ENCODE data around the gene CELSR3. TPM values are rescaled to one million over a fixed set of nuclear protein-coding genes. Genes with fewer than 3 reads are reported as not detected.
A peak's percentile ranks its signal among the peaks of the same experiment; 100 is the strongest.

CELSR3 gene
- polyA plus RNA-seq, 1 experiment: 0.55 TPM

GRCh38 chr3:48680811-48681540, 18.3 kb upstream of the CELSR3 start:
- POLR2A ChIA-PET: no interaction called here
- no peak for DNase-seq (ENCODE audit: low read depth, low spot score)
- H3K27ac ChIP-seq (ENCODE audit: low read depth, low read length): no peak overlapping the region
- no peak overlapping the region for H3K4me3 ChIP-seq (ENCODE audit: low read depth, low read length)
- TF ChIP-seq CTCF (IDR thresholded peaks at IDR 0.05; ENCODE audit: low read depth, low read length): no peak
- H3K9me3 ChIP-seq (ENCODE audit: control insufficient read depth, insufficient read depth, low read length): no peaks in the 10 kb centered on the region
- CTCF ChIA-PET: interaction anchor here (0.8 kb wide), 1 partner anchor 17 kb away, joined by 4 read pairs; no protein-coding TSS in a partner anchor
- no peaks in the 10 kb centered on the region for H3K27me3 ChIP-seq (ENCODE audit: control insufficient read depth, insufficient read depth, low read length)

GRCh38 chr3:48679411-48680391, 17.0 kb upstream of the CELSR3 start:
- no peak for DNase-seq (ENCODE audit: low read depth, low spot score)
- ChIA-PET CTCF (no interaction called here), POLR2A (no interaction called here)
- H3K4me3 ChIP-seq (ENCODE audit: low read depth, low read length): no peak overlapping the region
- H3K27ac ChIP-seq (ENCODE audit: low read depth, low read length): no peak overlapping the region
- H3K9me3 ChIP-seq (ENCODE audit: control insufficient read depth, insufficient read depth, low read length): no peaks in the 10 kb centered on the region
- TF ChIP-seq CTCF (IDR thresholded peaks at IDR 0.05; ENCODE audit: low read depth, low read length): no peak
- no peaks in the 10 kb centered on the region for H3K27me3 ChIP-seq (ENCODE audit: control insufficient read depth, insufficient read depth, low read length)

- no peaks in the 10 kb centered on the region for H3K9me3 ChIP-seq (ENCODE audit: control insufficient read depth, insufficient read depth, low read length)
- ChIA-PET CTCF (no interaction called here), POLR2A (interaction anchor here (0.5 kb wide), 1 partner anchor 55 kb away, joined by 3 read pairs; no protein-coding TSS in a partner anchor)
- H3K27ac ChIP-seq (ENCODE audit: low read depth, low read length): peak overlapping the region; percentile 65
- no peaks in the 10 kb centered on the region for H3K27me3 ChIP-seq (ENCODE audit: control insufficient read depth, insufficient read depth, low read length)
- DNase-seq (ENCODE audit: low read depth, low spot score): no peak
- no peak overlapping the region for H3K4me3 ChIP-seq (ENCODE audit: low read depth, low read length)
- no peak for TF ChIP-seq CTCF (IDR thresholded peaks at IDR 0.05; ENCODE audit: low read depth, low read length)
Measured at GRCh38 chr3:48678566-48679380, 16.1 kb upstream of the CELSR3 start.

GRCh38 chr3:48678056-48678455, 15.4 kb upstream of the CELSR3 start:
- ChIA-PET CTCF (interaction anchor here (0.5 kb wide), 1 partner anchor 9 kb away, joined by 3 read pairs; no protein-coding TSS in a partner anchor), POLR2A (interaction anchor here (0.5 to 1.0 kb wide), 3 partner anchors 10 to 54 kb away, joined by 3 to 8 read pairs (median 4); no protein-coding TSS in a partner anchor)
- peak; percentile 62 for DNase-seq (ENCODE audit: low read depth, low spot score)

More at GRCh38 chr3:48678056-48678455, 15.4 kb upstream of the CELSR3 start:
- Histone ChIP-seq H3K27ac (ENCODE audit: low read depth, low read length) (peak overlapping the region; percentile 65), H3K27me3 (ENCODE audit: control insufficient read depth, insufficient read depth, low read length) (no peaks in the 10 kb centered on the region), H3K9me3 (ENCODE audit: control insufficient read depth, insufficient read depth, low read length) (no peaks in the 10 kb centered on the region), H3K4me3 (ENCODE audit: low read depth, low read length) (no peak overlapping the region)
- no peak for TF ChIP-seq CTCF (IDR thresholded peaks at IDR 0.05; ENCODE audit: low read depth, low read length)
